IPS-18a (cell line): ENCODE results near the gene EP400.

ENCODE experiments used
- H3K27ac ChIP-seq: one replicate; pipeline ENCODE4 v1.5.1; 2013; ENCODE audit warnings: low read length
- H3K27me3 ChIP-seq: one replicate; pipeline ENCODE4 v1.6.1; 2013; ENCODE audit warnings: mild to moderate bottlenecking, low read length; ENCODE audit not compliant: control insufficient read depth, insufficient read depth
- H3K36me3 ChIP-seq: one replicate; pipeline ENCODE4 v1.6.1; 2013; ENCODE audit warnings: low read depth, low read length; ENCODE audit not compliant: control insufficient read depth
- H3K4me1 ChIP-seq: one replicate; pipeline ENCODE4 v1.6.1; 2013; ENCODE audit warnings: low read depth, low read length; ENCODE audit not compliant: control insufficient read depth
- H3K4me3 ChIP-seq: one replicate; pipeline ENCODE4 v1.5.1; 2013; ENCODE audit warnings: low read length
- H3K9ac ChIP-seq: one replicate; pipeline ENCODE4 v1.6.1; 2013; ENCODE audit warnings: mild to moderate bottlenecking, low read length, moderate library complexity
- H3K9me3 ChIP-seq: one replicate; pipeline ENCODE4 v1.6.1; 2013; ENCODE audit warnings: low read depth, low read length; ENCODE audit not compliant: control insufficient read depth

Gene EP400

DNA sequence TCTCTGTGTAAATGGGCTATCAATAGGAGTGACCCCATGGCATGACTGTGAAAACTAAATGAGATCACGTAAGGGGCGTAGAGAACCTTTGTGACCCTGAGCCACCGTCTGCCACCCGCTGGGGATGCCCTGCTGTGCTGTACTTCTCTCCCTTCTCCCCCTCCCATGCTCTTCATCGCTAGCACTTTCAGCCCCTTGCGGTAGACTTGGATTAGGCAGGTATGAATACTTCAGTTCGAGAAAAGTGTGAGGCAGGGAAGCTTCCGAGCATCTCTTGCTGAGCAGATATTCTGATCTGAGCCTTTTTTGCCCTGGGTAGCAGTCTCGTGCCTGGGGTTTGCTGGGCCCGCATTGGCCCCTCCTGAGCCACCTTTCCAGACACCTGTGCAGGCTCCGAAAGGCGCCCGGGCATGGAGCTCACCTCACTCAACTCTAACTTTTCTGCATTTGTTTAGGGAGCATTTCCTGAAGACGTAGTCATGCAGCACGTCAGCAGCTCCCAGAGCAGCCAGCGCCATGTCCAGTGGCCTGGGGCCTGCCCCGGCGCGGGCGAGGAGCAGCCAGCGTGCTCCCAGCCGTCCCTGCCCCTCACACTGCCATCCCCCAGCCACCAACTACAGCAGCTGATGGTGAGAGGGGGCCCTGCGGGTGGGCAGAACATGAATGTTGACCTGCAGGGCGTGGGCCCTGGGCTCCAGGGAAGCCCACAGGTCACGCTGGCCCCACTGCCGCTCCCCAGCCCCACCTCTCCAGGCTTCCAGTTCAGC, 154.0 kb downstream of the EP400 start:
- no peaks in the 10 kb centered on the region for H3K9me3 ChIP-seq
- H3K27ac ChIP-seq, result no peak overlapping the region
- no peak overlapping the region for H3K9ac ChIP-seq
- H3K4me3 ChIP-seq, result peak overlapping the region; percentile 39
- H3K27me3 ChIP-seq, result no peaks in the 10 kb centered on the region
- H3K36me3 ChIP-seq, result peaks cover 5% of the 10 kb centered on the region
- peaks cover 7% of the 10 kb centered on the region for H3K4me1 ChIP-seq

DNA sequence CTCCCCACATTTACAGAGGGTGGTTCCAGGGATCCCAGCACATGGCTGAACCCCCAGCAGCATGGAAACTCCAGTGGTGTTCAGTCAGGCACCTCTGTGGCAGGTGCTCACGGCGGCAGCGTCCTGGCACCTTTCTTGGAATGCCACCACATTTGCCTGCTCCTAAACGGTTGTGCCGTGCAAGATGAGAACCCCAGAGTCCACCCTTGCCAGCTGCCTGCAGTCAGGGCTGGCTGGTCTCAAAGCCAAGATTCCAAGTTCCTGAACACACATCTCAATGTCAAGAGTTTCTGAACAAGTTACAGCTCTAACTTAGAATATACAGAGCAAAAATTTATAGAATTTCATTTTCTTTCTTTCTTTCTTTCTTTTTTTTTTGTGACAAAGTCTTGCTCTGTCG, 155.7 kb downstream of the EP400 start:
- Histone ChIP-seq H3K4me3 (no peak overlapping the region), H3K36me3 (peaks cover 11% of the 10 kb centered on the region), H3K9ac (no peak overlapping the region), H3K9me3 (no peaks in the 10 kb centered on the region), H3K27ac (no peak overlapping the region), H3K4me1 (peaks cover 7% of the 10 kb centered on the region), H3K27me3 (no peaks in the 10 kb centered on the region)

DNA sequence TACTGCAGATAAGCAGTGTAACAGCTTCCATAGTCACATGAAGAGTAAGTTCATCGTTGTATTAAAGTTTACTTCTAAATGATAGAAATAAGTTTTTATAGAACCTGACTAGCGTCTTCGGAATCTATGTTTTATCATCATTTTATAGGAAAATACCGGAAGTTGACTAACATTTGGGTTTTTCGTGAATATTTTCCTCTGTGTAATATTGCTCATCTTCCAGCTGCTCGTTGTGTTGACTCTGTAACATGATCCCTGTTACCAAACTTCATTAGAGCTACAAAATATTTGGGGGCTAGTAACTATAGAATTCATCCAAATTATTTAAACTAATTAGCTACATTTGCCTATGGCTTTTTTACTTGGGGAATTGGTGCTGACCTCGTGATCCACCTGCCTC, 157.2 kb downstream of the EP400 start:
- Histone ChIP-seq H3K4me1 (peaks cover 7% of the 10 kb centered on the region), H3K9ac (no peak overlapping the region), H3K27ac (no peak overlapping the region), H3K36me3 (peaks cover 11% of the 10 kb centered on the region), H3K9me3 (no peaks in the 10 kb centered on the region), H3K27me3 (no peaks in the 10 kb centered on the region), H3K4me3 (no peak overlapping the region)

DNA sequence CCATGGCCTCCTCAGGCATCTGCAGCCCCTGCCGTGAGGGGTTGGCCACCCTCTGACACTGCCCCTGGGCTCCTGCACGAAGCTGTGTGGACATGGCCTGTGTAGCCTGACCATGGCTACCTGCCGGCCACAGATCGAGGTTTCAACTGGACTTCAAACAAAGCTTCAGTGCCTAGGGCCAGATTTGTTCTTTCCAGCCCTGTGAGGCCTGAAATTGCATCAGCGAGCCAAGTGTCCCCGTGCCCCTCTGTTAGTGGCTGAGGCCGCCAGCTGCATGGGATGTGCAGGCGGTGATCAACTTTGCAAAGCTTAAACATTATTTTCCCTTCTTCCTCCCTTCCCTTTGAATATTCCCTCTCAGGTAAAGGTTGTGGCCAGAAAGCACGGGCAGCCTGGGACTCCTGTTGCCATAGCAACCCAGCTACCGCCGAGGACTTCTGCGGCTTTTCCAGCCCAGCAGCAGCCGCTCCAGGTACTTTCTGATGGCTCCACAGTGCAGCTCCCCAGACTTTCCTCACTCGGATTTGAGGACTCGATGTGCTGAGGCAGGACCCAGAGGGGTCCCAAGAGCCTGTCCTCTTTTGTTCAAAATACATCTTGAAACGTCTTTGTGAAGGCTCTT, 158.6 kb downstream of the EP400 start:
- Histone ChIP-seq H3K36me3 (peaks cover 11% of the 10 kb centered on the region), H3K9ac (no peak overlapping the region), H3K27ac (no peak overlapping the region), H3K9me3 (no peaks in the 10 kb centered on the region), H3K4me1 (peaks cover 5% of the 10 kb centered on the region), H3K4me3 (no peak overlapping the region), H3K27me3 (no peaks in the 10 kb centered on the region)

DNA sequence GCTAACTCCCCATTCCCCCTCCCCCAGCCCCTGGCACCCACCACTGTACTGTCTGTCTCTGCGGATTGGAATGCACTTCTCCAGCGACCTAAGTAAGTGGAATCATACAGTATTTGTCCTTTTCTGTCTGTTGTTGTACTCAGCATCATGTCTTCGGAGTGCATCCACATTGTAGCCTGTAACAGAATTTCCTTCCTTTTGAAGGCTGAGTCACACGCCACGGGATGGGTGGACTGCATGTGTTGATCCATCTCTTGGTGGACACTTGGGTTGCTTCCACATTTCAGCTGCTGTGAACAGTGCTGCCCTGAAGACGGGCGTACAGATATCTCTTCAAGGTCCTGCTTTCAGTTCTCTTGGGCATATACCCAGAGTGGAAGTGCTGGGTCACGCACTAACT, 160.0 kb downstream of the EP400 start:
- Histone ChIP-seq H3K4me1 (peaks cover 3% of the 10 kb centered on the region), H3K9ac (no peak overlapping the region), H3K36me3 (peaks cover 24% of the 10 kb centered on the region), H3K9me3 (no peaks in the 10 kb centered on the region), H3K4me3 (no peak overlapping the region), H3K27me3 (no peaks in the 10 kb centered on the region), H3K27ac (no peak overlapping the region)

DNA sequence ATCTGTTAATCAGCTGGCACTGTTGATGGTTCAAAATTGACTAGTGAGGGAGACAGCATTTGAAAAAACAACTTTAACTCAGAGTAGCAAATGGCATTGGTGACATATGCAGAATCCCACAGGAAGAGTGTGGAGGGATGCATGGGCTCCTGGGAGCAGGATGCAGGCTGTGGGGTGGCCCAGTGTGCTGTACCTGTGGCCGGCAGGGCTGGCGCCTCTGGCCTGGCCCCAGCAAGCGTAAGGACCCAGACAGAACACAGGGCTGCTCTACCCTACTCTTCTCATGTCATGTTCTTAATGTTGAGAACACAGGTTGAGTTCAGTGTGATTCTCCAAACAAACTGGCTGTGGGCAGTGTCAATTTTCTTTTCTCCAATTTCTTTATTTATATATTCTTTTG, 160.9 kb downstream of the EP400 start:
- H3K4me3 ChIP-seq, result no peak overlapping the region
- H3K27me3 ChIP-seq, result no peaks in the 10 kb centered on the region
- H3K4me1 ChIP-seq, result peaks cover 3% of the 10 kb centered on the region
- peaks cover 27% of the 10 kb centered on the region for H3K36me3 ChIP-seq
- H3K27ac ChIP-seq, result no peak overlapping the region
- H3K9ac ChIP-seq, result no peak overlapping the region
- H3K9me3 ChIP-seq, result no peaks in the 10 kb centered on the region

DNA sequence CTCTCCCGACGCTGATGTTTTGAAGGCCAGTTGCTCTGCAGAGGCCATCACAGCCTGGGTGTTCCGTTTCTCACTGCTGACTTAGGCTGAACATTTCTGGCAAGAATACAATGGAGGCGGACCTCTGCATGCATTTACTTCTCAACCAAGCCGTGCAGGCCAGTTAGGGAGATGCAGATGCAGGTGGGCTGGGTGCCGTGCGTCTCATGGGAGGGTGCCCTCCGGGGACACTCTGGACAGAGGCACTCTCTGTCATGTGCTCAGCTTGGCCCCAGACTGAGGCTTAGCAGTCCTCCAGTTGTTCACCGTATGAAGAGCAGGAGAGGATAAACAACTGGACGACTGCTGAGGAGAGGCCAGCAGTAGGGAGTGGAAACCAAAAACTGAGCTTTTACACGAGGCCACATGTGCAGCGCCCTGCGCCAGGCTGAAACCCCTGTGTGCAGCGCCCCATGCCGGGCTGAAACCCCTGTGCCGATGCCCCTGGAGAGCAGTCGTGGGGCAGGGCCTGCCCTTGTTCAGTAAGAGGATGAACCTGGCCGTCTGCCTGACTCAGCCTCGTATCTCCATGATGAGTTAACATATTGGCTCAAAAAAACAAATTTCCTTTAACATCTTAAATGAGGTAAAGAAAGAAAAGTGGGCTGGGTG, 162.0 kb downstream of the EP400 start:
- H3K4me1 ChIP-seq, result peaks cover 3% of the 10 kb centered on the region
- no peaks in the 10 kb centered on the region for H3K27me3 ChIP-seq
- H3K9me3 ChIP-seq, result no peaks in the 10 kb centered on the region
- no peak overlapping the region for H3K9ac ChIP-seq
- H3K36me3 ChIP-seq, result peaks cover 27% of the 10 kb centered on the region
- no peak overlapping the region for H3K27ac ChIP-seq
- no peak overlapping the region for H3K4me3 ChIP-seq

DNA sequence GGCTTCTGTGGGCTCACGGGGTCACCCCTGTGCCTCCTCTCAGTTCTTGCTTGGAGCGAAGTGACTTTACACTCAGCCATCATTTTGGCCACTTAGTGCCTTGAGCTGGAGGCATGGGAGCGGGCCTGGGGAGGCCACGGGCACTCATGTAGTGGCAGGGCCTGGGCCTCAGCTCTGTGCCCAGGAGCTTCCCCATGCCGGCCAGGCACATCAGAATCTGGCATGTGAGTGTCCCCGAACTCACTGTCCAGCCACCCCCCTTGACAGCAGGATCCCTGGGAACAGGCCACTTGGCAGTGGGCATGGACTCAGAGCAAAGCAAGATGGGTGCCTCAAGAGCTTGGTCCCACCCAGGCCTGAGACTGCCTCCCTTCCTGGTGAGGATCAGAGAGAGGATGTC, 164.9 kb downstream of the EP400 start:
- Histone ChIP-seq H3K4me1 (no peaks in the 10 kb centered on the region), H3K9me3 (no peaks in the 10 kb centered on the region), H3K27me3 (no peaks in the 10 kb centered on the region), H3K4me3 (no peak overlapping the region), H3K36me3 (peaks cover 25% of the 10 kb centered on the region), H3K9ac (no peak overlapping the region), H3K27ac (no peak overlapping the region)

DNA sequence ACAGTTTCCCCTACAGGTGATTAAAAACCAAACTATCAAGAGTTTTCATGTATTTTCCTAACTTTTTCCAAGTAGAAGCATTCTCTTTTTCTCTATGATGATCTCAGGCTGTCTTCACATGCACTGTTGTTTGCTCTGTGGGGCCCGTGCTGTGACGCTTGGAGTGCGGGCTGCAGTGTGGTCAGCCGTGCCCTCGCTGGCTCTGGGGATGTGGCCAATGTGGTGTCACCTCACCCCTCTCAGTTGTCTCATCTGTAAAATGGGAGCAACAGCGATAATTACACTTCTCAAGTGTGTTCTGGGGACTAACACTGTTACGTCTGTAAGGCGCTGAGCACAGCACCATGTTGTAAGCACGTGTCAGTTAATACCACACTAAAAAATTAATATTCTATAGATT, 165.8 kb downstream of the EP400 start:
- no peaks in the 10 kb centered on the region for H3K4me1 ChIP-seq
- no peak overlapping the region for H3K27ac ChIP-seq
- no peak overlapping the region for H3K9ac ChIP-seq
- no peaks in the 10 kb centered on the region for H3K9me3 ChIP-seq
- no peaks in the 10 kb centered on the region for H3K27me3 ChIP-seq
- no peak overlapping the region for H3K4me3 ChIP-seq
- peaks cover 21% of the 10 kb centered on the region for H3K36me3 ChIP-seq

DNA sequence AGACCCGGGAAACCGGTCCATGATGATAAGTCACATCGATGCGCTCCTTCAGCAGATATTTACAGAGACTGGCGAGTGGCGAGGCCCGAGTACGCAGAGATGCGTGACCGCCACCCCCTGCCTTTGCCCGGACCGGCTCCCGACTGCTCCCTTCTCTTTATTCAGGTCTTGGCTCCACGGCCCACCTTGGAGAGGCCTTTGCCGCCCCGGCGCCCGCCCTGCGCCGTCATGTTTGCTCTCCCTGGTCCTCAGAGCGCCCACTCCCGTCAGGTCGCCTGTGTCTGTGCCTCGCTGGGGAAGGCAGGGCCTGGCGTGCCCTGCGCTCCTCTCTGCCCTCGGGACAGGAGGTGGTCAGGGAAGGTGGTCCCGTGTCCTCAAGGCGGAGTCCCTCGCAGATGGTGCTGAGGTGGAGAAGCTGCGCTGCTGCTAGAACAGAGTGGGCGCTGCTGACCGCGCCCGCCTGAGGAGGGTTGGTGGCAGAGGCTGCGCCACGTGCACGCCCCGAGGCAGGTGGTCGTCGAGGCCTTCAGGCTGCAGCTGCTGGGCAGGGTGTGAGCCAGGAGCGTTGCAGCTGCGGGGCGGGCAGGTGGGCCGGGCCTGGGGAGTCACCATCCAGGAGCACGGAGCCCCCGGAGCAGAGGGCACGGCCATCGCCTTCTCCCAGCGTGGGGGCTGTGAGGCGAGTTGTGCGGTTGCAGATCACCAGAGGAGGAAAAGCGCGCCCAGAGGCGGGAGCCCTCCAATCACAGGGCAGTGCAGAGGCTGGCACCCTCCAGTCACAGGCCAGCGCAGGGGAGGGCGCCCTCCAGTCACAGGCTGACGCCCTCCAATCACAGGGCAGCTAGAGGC, 167.2 kb downstream of the EP400 start:
- no peak overlapping the region for H3K4me3 ChIP-seq
- no peaks in the 10 kb centered on the region for H3K27me3 ChIP-seq
- H3K4me1 ChIP-seq, result no peaks in the 10 kb centered on the region
- no peaks in the 10 kb centered on the region for H3K9me3 ChIP-seq
- H3K36me3 ChIP-seq, result peaks cover 27% of the 10 kb centered on the region
- no peak overlapping the region for H3K27ac ChIP-seq
- no peak overlapping the region for H3K9ac ChIP-seq

DNA sequence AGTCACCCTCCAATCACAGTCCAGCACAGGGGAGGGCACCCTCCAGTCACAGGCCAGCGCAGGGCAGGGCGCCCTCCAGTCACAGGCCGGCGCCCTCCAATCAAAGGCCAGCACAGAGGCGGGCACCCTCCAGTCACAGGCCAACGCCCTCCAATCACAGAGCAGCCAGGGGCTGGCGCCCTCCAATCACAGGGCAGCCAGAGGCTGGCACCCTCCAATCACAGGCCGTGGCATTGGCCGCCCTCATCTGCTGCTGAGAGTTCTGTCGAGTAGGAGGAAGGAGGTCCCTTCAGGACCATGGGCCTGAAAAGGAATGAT, 167.8 kb downstream of the EP400 start:
- no peak overlapping the region for H3K9ac ChIP-seq
- H3K36me3 ChIP-seq, result peaks cover 27% of the 10 kb centered on the region
- H3K27me3 ChIP-seq, result no peaks in the 10 kb centered on the region
- H3K27ac ChIP-seq, result no peak overlapping the region
- no peaks in the 10 kb centered on the region for H3K9me3 ChIP-seq
- H3K4me1 ChIP-seq, result no peaks in the 10 kb centered on the region
- H3K4me3 ChIP-seq, result no peak overlapping the region
